IMR-90 (cell line): ENCODE measurements around the gene ADCYAP1R1.

ENCODE experiments used
- CTCF ChIP-seq: conservative IDR thresholded peaks from 2 replicates; pipeline ENCODE4 v1.5.1; 2012; ENCODE audit warnings: mild to moderate bottlenecking, low read depth, low read length, improper control_type of control experiment
- MAZ ChIP-seq: IDR thresholded peaks from 2 replicates; pipeline ENCODE4 v1.6.1; 2012; ENCODE audit warnings: low read depth, mild to moderate bottlenecking, low read length, improper control_type of control experiment, moderate library complexity, borderline replicate concordance
- POLR2A ChIP-seq: IDR thresholded peaks from 2 replicates; pipeline ENCODE4 v1.6.1; 2012; ENCODE audit warnings: mild to moderate bottlenecking, low read depth, low read length
- SMC3 ChIP-seq: fragments of 150-350 bp; IDR thresholded peaks from 2 replicates; pipeline ENCODE4 v1.6.1; 2016; ENCODE audit warnings: low read depth, mild to moderate bottlenecking, antibody characterized with exemption, low read length, moderate library complexity

- TF ChIP-seq CTCF (no peak), POLR2A (no peak), SMC3 (no peak), MAZ (no peak)
These were observed 48.4 kb upstream of the ADCYAP1R1 start for GRCh38 chr7:31003721-31004120.
